Activated naive CD4-positive, alpha-beta T cell treated with anti-CD3 and anti-CD28 coated beads, Interleukin-2, amount 50 U/mL, for 24 hours (primary cell): ENCODE measurements around the gene RBMS3.
"Not testable (repeated sequence)": the region's sequence is repeated elsewhere in the genome, so short reads cannot be mapped to it uniquely, and the experiment has no call there.

Source experiments
- H3K27ac Mint-ChIP-seq: one replicate; pipeline ENCODE4 v1.8.0; 2021; ENCODE audit warnings: mild to moderate bottlenecking, mixed read lengths
- H3K27me3 Mint-ChIP-seq: one replicate; pipeline ENCODE4 v1.8.0; 2021; ENCODE audit warnings: mixed read lengths
- H3K36me3 Mint-ChIP-seq: one replicate; pipeline ENCODE4 v1.8.0; 2021; ENCODE audit warnings: mixed read lengths
- H3K4me1 Mint-ChIP-seq: one replicate; pipeline ENCODE4 v1.8.0; 2021; ENCODE audit warnings: mixed read lengths
- H3K4me3 Mint-ChIP-seq: one replicate; pipeline ENCODE4 v1.8.0; 2021; ENCODE audit warnings: mild to moderate bottlenecking, mixed read lengths
- H3K9me3 Mint-ChIP-seq: one replicate; pipeline ENCODE4 v1.8.0; 2021; ENCODE audit warnings: mixed read lengths

RBMS3 gene

GRCh38 chr3:30040126-30040525 is 759.3 kb downstream of the RBMS3 start:
- Mint-ChIP-seq H3K4me1 (no peaks in the 10 kb centered on the region), H3K4me3 (no peak overlapping the region), H3K27ac (no peak overlapping the region), H3K36me3 (no peaks in the 10 kb centered on the region), H3K27me3 (peaks cover 29% of the 10 kb centered on the region), H3K9me3 (no peaks in the 10 kb centered on the region)

- H3K4me1 Mint-ChIP-seq, H3K4me3 Mint-ChIP-seq, H3K9me3 Mint-ChIP-seq, H3K36me3 Mint-ChIP-seq, H3K27ac Mint-ChIP-seq: not testable (repeated sequence)
- H3K27me3 Mint-ChIP-seq = peaks cover 22% of the 10 kb centered on the region
Observed at GRCh38 chr3:30041481-30041880, 760.6 kb downstream of the RBMS3 start.

- no peaks in the 10 kb centered on the region for H3K36me3 Mint-ChIP-seq
- no peaks in the 10 kb centered on the region for H3K9me3 Mint-ChIP-seq
- no peaks in the 10 kb centered on the region for H3K4me1 Mint-ChIP-seq
- H3K27me3 Mint-ChIP-seq = peaks cover 22% of the 10 kb centered on the region
- H3K4me3 Mint-ChIP-seq = no peak overlapping the region
- no peak overlapping the region for H3K27ac Mint-ChIP-seq
Observed at GRCh38 chr3:30042274-30042859, 761.5 kb downstream of the RBMS3 start.

- H3K27me3 Mint-ChIP-seq = peaks cover 22% of the 10 kb centered on the region
Observed at GRCh38 chr3:30042916-30043555, 762.2 kb downstream of the RBMS3 start.

GRCh38 chr3:30044515-30044914 is 763.6 kb downstream of the RBMS3 start:
- H3K27ac Mint-ChIP-seq = peak overlapping the region; percentile 3
- no peak overlapping the region for H3K4me3 Mint-ChIP-seq
- H3K36me3 Mint-ChIP-seq = no peaks in the 10 kb centered on the region
- no peaks in the 10 kb centered on the region for H3K4me1 Mint-ChIP-seq
- H3K9me3 Mint-ChIP-seq = no peaks in the 10 kb centered on the region
- peaks cover 15% of the 10 kb centered on the region for H3K27me3 Mint-ChIP-seq

More at GRCh38 chr3:30042916-30043555, 762.2 kb downstream of the RBMS3 start:
- no peak overlapping the region for H3K27ac Mint-ChIP-seq
- H3K36me3 Mint-ChIP-seq = no peaks in the 10 kb centered on the region
- H3K4me3 Mint-ChIP-seq = no peak overlapping the region
- no peaks in the 10 kb centered on the region for H3K4me1 Mint-ChIP-seq
- H3K9me3 Mint-ChIP-seq = no peaks in the 10 kb centered on the region

GRCh38 chr3:30048431-30048830 is 767.6 kb downstream of the RBMS3 start:
- H3K9me3 Mint-ChIP-seq = no peaks in the 10 kb centered on the region

GRCh38 chr3:30050116-30050515 is 769.2 kb downstream of the RBMS3 start:
- H3K27me3 Mint-ChIP-seq, H3K4me3 Mint-ChIP-seq, H3K9me3 Mint-ChIP-seq, H3K36me3 Mint-ChIP-seq, H3K27ac Mint-ChIP-seq, H3K4me1 Mint-ChIP-seq: not testable (repeated sequence)

More at GRCh38 chr3:30048431-30048830, 767.6 kb downstream of the RBMS3 start:
- H3K4me1 Mint-ChIP-seq = no peaks in the 10 kb centered on the region
- H3K27ac Mint-ChIP-seq = no peak overlapping the region
- no peak overlapping the region for H3K4me3 Mint-ChIP-seq
- peaks cover 2% of the 10 kb centered on the region for H3K36me3 Mint-ChIP-seq
- peaks cover 6% of the 10 kb centered on the region for H3K27me3 Mint-ChIP-seq

GRCh38 chr3:30059240-30059639 is 778.4 kb downstream of the RBMS3 start:
- H3K27ac Mint-ChIP-seq = no peak overlapping the region
- H3K9me3 Mint-ChIP-seq = no peaks in the 10 kb centered on the region
- peaks cover 7% of the 10 kb centered on the region for H3K27me3 Mint-ChIP-seq
- H3K36me3 Mint-ChIP-seq = peaks cover 2% of the 10 kb centered on the region
- no peaks in the 10 kb centered on the region for H3K4me1 Mint-ChIP-seq
- no peak overlapping the region for H3K4me3 Mint-ChIP-seq
